Dedifferentiated amniotic fluid mesenchymal stem cell (primary cell): ENCODE measurements around the gene PDIA5.

ENCODE experiments used
- DNase-seq: peaks from one replicate; pipeline ENCODE4 v3.0.0-alpha.2; 2016; ENCODE audit errors: extremely low spot score

PDIA5 gene

GRCh38 chr3:123169492-123169929 is 102.7 kb downstream of the PDIA5 start:
- no peak for DNase-seq

GRCh38 chr3:123169930-123170329 is 103.1 kb downstream of the PDIA5 start:
- no peak for DNase-seq

- no peak for DNase-seq
Measured at GRCh38 chr3:123180791-123181190, 114.0 kb downstream of the PDIA5 start.

DNA sequence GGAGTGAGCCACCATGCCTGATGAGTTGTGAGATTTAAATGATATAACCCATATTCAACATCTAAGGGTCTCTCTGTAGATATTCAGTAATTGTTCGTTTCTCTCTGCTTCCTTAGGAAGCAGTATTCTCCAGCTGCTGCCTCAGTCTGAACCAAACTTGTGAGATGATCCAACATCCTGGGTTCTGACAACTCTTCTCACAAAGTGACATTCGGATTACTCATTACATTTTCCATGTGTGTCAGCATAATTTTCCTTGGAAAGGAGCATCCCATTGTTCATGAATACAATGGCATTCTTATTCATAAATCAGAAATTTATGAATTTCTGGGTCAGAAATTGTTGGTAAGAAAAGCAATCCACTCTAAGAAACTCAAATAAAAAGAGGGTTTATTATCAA is 119.9 kb downstream of the PDIA5 start:
- no peak for DNase-seq

DNA sequence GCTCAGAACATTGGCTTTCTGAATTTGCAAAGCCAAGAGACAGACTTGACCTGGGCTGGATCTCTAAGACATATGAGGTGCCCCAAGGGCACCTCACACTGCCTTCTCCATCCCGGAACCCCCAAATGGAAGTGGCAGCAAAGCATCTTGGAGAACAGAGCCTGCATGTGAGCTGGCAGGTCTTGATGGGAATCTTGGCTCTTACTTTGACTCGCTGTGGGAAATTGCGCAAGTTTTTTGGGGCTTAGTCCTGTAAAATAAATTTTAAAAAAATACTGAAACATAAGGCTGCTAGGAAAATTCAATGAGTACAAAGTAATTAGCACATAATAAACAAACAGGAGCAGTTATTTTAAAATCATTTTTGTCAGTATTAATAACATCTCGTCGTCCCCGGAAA is 121.2 kb downstream of the PDIA5 start:
- no peak for DNase-seq

GRCh38 chr3:123193448-123194101 is 126.8 kb downstream of the PDIA5 start:
- no peak for DNase-seq

DNA sequence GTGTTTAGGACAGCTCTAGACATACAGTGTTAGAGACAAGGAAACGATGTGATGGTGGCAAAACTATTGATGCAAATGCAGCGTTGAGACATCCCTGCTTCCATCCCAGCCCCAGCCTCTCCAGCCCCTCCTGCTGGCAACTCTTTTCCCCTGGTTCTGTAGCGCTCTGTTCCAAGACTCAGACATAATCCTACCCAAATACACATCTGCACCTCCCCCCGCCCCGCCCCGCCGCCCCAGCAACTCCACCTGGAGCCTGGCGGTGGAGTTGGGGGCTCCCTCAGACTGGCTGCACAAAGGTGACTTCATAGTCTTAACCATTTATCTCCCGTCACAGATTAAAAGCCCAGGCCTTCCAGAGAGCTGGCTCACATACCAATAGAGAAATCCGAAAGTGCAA is 127.7 kb downstream of the PDIA5 start:
- DNase-seq, result no peak

DNA sequence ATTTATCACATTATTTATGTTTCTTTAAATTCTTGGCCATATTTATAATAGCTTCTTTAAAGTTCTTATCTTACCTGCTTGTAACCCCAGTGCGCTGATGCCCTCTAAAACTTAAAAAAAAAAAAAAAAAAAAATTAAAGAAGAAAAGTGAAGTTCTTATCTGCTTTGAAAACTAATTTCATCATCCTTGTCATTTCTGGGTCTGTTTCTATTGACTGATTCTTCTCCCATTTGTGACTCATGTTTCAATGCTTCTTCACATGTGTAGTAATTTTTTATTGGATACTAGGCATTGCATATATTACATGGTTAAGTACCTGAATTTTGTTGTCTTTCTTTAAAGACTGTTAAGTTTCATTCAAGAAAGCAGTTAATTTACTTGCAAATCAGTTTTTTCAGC is 131.5 kb downstream of the PDIA5 start:
- no peak for DNase-seq

GRCh38 chr3:123201223-123201556 is 134.4 kb downstream of the PDIA5 start:
- no peak for DNase-seq

DNA sequence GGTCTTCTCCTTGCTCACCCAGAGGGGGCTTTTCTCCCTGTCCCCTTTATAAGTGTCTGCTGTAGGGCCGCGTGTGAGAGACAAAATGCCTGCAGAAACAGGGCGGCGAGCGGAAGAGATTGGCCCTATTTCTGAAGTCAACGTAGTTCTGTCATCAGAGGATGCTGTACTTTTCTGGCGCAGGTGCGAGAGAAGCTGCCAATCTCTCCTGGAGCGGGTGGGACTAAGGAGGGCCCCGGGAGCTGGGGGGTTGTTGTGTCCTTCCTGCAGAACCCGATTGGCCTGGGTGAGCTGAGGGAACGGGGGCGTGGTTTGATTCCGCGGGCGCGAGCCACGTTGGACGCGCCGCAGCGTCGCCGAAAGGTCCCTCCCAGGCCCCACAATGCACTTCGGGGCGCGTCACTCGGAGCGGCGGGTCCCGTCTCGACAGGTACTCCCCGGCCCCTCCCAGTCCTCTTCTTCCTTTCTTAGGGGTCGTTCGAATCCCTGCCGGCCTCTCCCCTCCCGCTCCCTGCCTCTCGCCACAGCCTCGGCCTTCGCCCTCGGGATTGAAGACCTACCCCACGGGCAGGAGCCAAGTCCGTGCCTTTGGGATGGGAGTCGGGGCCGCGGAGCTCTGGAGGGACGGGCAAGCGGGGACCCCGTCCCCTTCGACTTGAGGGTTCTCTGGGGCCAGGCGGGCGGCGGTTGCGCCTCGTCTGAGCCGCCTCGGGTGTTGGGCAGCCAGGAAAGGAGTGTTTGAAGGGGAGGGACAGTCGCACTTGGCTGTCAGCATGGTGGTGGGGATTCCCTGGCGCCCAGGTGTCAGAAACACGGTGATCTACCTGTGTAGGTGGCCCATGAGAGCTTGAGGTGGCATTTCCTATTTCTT is 135.0 kb downstream of the PDIA5 start, which contains the start of gene SEC22A:
Gene SEC22A, plus strand, starts transcription at position 387 of the 871 bp plus-strand sequence. CDS start 7,275 bp downstream, outside the sequence.
- DNase-seq, result peak; percentile 88

- no peak for DNase-seq
Measured at GRCh38 chr3:123202451-123202850, 135.6 kb downstream of the PDIA5 start.
